ENCODE results near the gene ARHGAP26.

Gene ARHGAP26

GRCh38 chr5:142859037-142859436 is 88.9 kb downstream of the ARHGAP26 start:
- no peaks in the 10 kb centered on the region for H3K4me1 ChIP-seq (ENCODE audit: control insufficient read depth, low read length)
- no peaks in the 10 kb centered on the region for H3K36me3 ChIP-seq (ENCODE audit: control insufficient read depth, low read length)
- H4K20me1 ChIP-seq (ENCODE audit: control insufficient read depth, insufficient read depth, low read depth, low read length), result no peaks in the 10 kb centered on the region; the same call in 1 of the 2 replicates
- H3K9me3 ChIP-seq (ENCODE audit: control insufficient read depth, insufficient read depth, low read length), result no peaks in the 10 kb centered on the region
- H3K9me2 ChIP-seq (replicated peaks; ENCODE audit: control insufficient read depth, low read length), result no peaks in the 10 kb centered on the region
- H3K27ac ChIP-seq (ENCODE audit: low read depth, low read length), result no peak overlapping the region
- no peaks in the 10 kb centered on the region for H3F3A ChIP-seq (ENCODE audit: control insufficient read depth, insufficient read depth)
- TF ChIP-seq CTCF (IDR thresholded peaks at IDR 0.05; ENCODE audit: low read depth, low read length, poor library complexity, severe bottlenecking) (no peak), EZH2phosphoT487 (IDR thresholded peaks at IDR 0.05; ENCODE audit: borderline replicate concordance, low read length) (no peak)
- no peak overlapping the region for H3K4me2 ChIP-seq (ENCODE audit: low read length)
- no peaks in the 10 kb centered on the region; the same call in none of the 2 replicates for H3K27me3 ChIP-seq (ENCODE audit: control insufficient read depth, low read length)
- H3K4me3 ChIP-seq (ENCODE audit: low read length), result no peak overlapping the region
- H3K79me2 ChIP-seq (ENCODE audit: control insufficient read depth, low read length), result no peaks in the 10 kb centered on the region

DNA sequence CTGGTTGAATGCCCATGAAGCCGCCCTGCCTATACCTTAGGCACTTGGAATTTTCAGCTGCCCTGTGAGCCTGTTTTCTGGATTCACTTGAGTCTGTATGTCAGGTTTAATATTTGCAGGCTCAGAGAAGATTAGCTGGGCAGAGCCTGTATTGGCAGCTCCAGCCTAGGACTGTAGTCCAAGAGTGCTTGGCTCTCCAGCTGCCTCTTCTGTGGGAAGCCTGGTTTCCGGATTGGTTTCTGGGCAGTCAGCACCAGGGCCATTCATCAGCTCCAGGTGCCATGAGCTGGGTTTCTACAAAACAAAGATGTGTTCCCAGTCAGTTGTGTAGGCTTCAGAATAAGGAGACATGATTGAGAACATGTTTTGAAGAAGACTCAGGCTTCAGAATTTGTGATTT is 90.1 kb downstream of the ARHGAP26 start:
- Histone ChIP-seq H3K36me3 (ENCODE audit: control insufficient read depth, low read length) (no peaks in the 10 kb centered on the region), H3K27me3 (ENCODE audit: control insufficient read depth, low read length) (no peaks in the 10 kb centered on the region; the same call in none of the 2 replicates), H3K79me2 (ENCODE audit: control insufficient read depth, low read length) (no peaks in the 10 kb centered on the region), H3K9me2 (replicated peaks; ENCODE audit: control insufficient read depth, low read length) (no peaks in the 10 kb centered on the region), H4K20me1 (ENCODE audit: control insufficient read depth, insufficient read depth, low read depth, low read length) (no peaks in the 10 kb centered on the region; the same call in 1 of the 2 replicates), H3F3A (ENCODE audit: control insufficient read depth, insufficient read depth) (no peaks in the 10 kb centered on the region), H3K27ac (ENCODE audit: low read depth, low read length) (no peak overlapping the region), H3K9me3 (ENCODE audit: control insufficient read depth, insufficient read depth, low read length) (no peaks in the 10 kb centered on the region), H3K4me2 (ENCODE audit: low read length) (no peak overlapping the region), H3K4me3 (ENCODE audit: low read length) (no peak overlapping the region), H3K4me1 (ENCODE audit: control insufficient read depth, low read length) (no peaks in the 10 kb centered on the region)
- TF ChIP-seq EZH2phosphoT487 (IDR thresholded peaks at IDR 0.05; ENCODE audit: borderline replicate concordance, low read length) (no peak), CTCF (IDR thresholded peaks at IDR 0.05; ENCODE audit: low read depth, low read length, poor library complexity, severe bottlenecking) (no peak)

- H3K4me3 ChIP-seq (ENCODE audit: low read length), result no peak overlapping the region
- no peaks in the 10 kb centered on the region for H3F3A ChIP-seq (ENCODE audit: control insufficient read depth, insufficient read depth)
- no peak overlapping the region for H3K4me2 ChIP-seq (ENCODE audit: low read length)
- H3K27me3 ChIP-seq (ENCODE audit: control insufficient read depth, low read length), result no peaks in the 10 kb centered on the region; the same call in none of the 2 replicates
- no peaks in the 10 kb centered on the region for H3K36me3 ChIP-seq (ENCODE audit: control insufficient read depth, low read length)
- TF ChIP-seq EZH2phosphoT487 (IDR thresholded peaks at IDR 0.05; ENCODE audit: borderline replicate concordance, low read length) (no peak), CTCF (IDR thresholded peaks at IDR 0.05; ENCODE audit: low read depth, low read length, poor library complexity, severe bottlenecking) (no peak)
- H3K79me2 ChIP-seq (ENCODE audit: control insufficient read depth, low read length), result no peaks in the 10 kb centered on the region
- no peaks in the 10 kb centered on the region for H3K4me1 ChIP-seq (ENCODE audit: control insufficient read depth, low read length)
- no peaks in the 10 kb centered on the region for H3K9me2 ChIP-seq (replicated peaks; ENCODE audit: control insufficient read depth, low read length)
- no peaks in the 10 kb centered on the region; the same call in 1 of the 2 replicates for H4K20me1 ChIP-seq (ENCODE audit: control insufficient read depth, insufficient read depth, low read depth, low read length)
- no peaks in the 10 kb centered on the region for H3K9me3 ChIP-seq (ENCODE audit: control insufficient read depth, insufficient read depth, low read length)
- H3K27ac ChIP-seq (ENCODE audit: low read depth, low read length), result no peak overlapping the region
These were observed 90.8 kb downstream of the ARHGAP26 start for GRCh38 chr5:142861011-142861410.

All from DOHH2 (cell line).